K562 (cell line): ENCODE data around the gene ZNF180.

Experiments used
- ARNT ChIP-seq, 2 experiments: fragments of 450-650 bp; IDR thresholded peaks; 2 replicates each; pipeline ENCODE4 v1.6.1; 2016; ENCODE audit warnings: mild to moderate bottlenecking in 1 of 2
- NR2F6 ChIP-seq: fragments of 450-650 bp; formaldehyde crosslinking; IDR thresholded peaks from 2 replicates; pipeline ENCODE4 v1.4.0; 2020; ENCODE audit warnings: mild to moderate bottlenecking
- POLR2AphosphoS5 ChIP-seq: IDR thresholded peaks from 2 replicates; pipeline ENCODE4 v1.6.1; 2011; ENCODE audit warnings: mild to moderate bottlenecking, low read depth, low read length, moderate library complexity; ENCODE audit not compliant: control insufficient read depth, insufficient read depth
- PRPF4 ChIP-seq: fragments of 200-400 bp; formaldehyde crosslinking; IDR thresholded peaks from one replicate; pipeline ENCODE4 v1.6.1; 2017; ENCODE audit warnings: low read length, low read depth, mild to moderate bottlenecking; ENCODE audit not compliant: insufficient read depth, poor library complexity, severe bottlenecking
- TAF15 ChIP-seq: fragments of 200-400 bp; formaldehyde crosslinking; IDR thresholded peaks from 2 replicates; pipeline ENCODE4 v1.6.1; 2017; ENCODE audit warnings: mild to moderate bottlenecking, low read depth, low read length, moderate library complexity

- TF ChIP-seq TAF15 (no peak), POLR2AphosphoS5 (no peak), ARNT (IDR thresholded peaks at IDR 0.05) (no peak), PRPF4 (no peak), NR2F6 (CRISPR knock-in tag) (no peak)
Observed at GRCh38 chr19:44438441-44438840, 61.9 kb downstream of the ZNF180 start.
